ENCODE results near the gene SLC2A6.

- no peak for TF ChIP-seq POLR2A (IDR thresholded peaks at IDR 0.05; ENCODE audit: low read depth, low read length)
- TF ChIP-seq POLR2AphosphoS5 (IDR thresholded peaks at IDR 0.05; ENCODE audit: low read depth, low read length): no peak
Measured at GRCh38 chr9:133454325-133454724, 24.6 kb downstream of the SLC2A6 start.

Data from GM12891 (cell line).